ENCODE measurements around the gene LIPA.

Gene LIPA

DNA sequence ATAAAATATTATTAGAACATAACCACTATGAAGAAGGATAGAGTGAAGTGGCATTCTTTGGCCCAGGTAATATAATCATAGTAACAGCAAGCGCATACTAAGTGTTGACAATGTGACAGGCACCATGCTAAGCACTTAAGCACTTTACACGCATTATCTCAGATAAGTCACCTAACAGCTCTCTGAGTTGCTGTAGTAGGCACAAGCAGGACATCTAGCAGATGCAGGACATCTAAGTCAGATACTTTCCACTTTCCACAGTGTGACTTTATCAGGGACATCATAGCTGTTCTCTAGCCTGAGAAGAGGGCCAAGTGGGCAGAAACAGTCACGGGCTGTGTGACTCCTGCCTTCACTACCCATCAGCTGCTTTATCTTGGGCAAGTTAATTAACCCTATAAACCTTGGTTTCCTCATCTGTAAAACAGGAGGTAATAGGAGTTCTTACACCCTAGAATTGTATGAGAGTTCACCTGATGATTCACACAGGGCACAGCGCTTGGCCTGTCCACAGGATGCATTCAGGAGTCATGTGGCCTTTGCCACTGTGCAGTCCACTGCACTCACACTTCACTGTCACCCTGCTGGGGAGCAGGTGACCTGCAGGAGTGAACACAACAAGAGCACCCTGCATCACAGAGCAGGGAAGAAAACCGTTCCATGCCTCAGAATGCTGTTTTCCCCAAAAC lies 12.5 kb downstream of the LIPA start:
- no peak for DNase-seq

GRCh38 chr10:89237849-89238248 lies 13.7 kb downstream of the LIPA start:
- DNase-seq: no peak

- no peak for DNase-seq
Measured at GRCh38 chr10:89236226-89236797, 15.3 kb downstream of the LIPA start.

GRCh38 chr10:89235073-89235798 lies 16.3 kb downstream of the LIPA start:
- DNase-seq: no peak

DNA sequence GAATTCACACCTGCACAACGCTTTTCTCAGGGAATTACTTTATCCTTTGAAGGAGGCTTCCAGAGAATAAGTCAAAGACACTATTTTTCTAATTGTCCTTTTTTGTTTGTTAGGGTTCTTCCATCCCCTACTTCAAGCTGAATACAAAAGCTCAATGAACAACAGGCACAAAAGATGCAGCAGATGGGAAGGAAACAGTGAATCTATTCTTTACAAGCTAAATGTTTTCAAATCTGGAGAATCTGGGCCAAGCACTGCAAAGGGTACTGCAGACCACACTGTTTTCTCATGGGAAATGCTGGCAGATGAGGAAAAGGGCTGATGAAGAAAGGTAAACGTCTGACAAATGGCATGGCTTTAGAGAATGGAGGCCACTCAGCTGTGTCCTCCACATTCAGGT lies 18.5 kb downstream of the LIPA start:
- DNase-seq: no peak

DNA sequence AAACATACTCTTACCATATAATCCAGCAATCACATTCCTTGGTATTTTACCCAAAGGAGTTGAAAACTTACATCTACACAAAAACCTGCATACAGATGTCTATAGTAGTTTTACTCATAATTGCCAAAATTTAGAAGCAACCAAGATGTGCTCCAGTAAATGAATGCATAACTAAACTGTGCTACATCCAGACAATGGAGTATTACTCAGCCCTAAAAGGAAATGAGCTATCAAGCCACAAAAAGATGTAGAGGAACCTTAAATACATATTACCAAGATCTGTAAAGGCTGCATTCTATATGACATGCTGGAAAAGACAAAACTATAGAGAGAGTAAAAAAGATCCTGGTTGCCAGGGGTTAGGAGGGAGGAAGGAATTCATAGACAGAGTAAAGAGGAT lies 22.6 kb downstream of the LIPA start:
- no peak for DNase-seq

DNA sequence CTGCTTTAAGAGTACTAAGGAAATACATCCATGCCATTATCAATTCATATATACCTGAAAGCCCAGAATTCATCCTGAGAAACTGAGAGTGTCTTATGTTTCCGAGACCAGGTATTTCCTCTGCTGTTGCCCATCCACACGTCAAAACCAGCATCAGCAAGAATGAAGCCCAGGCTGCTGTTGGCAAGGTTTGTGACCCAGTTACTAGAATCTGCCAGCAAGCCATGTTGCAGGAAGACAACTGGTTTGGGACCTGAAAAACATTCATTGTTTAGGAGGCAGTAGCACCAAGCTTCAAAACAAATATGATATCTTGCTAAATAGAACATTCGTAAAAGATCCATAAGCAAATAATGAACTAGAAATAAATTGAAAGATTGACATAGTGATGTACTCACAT lies 23.4 kb downstream of the LIPA start:
- DNase-seq: no peak

- no peak for DNase-seq
Measured at GRCh38 chr10:89226891-89227290, 24.7 kb downstream of the LIPA start.

- DNase-seq: no peak
Measured at GRCh38 chr10:89224739-89225443, 26.7 kb downstream of the LIPA start.

- DNase-seq: no peak
Measured at GRCh38 chr10:89221919-89222318, 29.7 kb downstream of the LIPA start.

- DNase-seq: no peak
Measured at GRCh38 chr10:89219513-89220218, 31.9 kb downstream of the LIPA start.

- peak; percentile 51 to 70 for DNase-seq
Measured at GRCh38 chr10:89217057-89217990, 34.3 kb downstream of the LIPA start.

- DNase-seq: no peak
Measured at GRCh38 chr10:89216056-89216455, 35.5 kb downstream of the LIPA start.

DNA sequence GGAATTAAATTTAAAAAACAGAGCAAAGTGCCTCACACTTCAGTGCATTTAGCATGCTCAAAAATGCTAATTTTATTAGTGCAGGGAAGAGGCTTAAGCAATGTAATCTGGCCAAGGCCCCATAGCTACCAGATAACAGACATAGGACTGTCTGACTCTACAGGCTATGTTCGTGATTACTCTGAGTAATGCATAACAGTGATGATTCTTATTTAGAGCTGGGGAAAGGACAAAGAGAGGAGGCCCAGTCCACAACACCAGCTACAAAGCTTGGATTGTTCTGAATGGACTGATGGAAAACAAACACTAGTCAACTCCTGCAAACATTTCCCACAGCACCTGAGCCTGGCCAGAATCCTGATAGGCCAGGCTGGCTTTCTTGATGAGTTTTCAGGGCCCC lies 36.1 kb downstream of the LIPA start:
- no peak for DNase-seq

DNA sequence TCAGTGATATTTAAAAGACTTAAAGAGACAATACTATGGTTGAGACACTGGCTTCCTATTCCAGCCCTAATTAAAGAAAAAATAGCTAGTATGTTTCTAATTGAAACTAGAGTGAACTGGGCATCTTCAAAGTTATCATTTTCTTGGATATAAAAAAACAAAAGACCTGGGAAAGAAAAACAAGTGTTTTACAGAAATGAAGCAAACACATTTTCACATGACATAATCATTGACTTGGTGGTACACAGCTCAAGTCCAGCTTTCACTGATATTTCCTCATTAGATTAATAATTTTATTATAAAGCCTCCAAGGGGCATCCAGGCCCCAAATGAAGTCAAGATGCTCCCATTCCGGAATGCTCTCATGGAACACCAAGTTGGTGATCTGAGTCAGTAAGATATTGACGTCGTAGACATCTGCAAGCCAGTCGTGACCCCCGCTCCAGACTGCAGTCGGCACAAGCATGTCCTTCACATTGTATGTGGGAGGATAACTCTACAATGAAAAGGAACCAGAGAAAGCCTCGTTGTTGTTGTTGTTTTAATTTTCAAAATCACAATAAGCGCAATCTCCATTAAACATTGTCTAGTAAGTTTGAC lies 36.9 kb downstream of the LIPA start:
- DNase-seq: no peak

GRCh38 chr10:89213191-89213808 lies 38.3 kb downstream of the LIPA start:
- peak in 1 of 2 donors; percentile 7 for DNase-seq

DNA sequence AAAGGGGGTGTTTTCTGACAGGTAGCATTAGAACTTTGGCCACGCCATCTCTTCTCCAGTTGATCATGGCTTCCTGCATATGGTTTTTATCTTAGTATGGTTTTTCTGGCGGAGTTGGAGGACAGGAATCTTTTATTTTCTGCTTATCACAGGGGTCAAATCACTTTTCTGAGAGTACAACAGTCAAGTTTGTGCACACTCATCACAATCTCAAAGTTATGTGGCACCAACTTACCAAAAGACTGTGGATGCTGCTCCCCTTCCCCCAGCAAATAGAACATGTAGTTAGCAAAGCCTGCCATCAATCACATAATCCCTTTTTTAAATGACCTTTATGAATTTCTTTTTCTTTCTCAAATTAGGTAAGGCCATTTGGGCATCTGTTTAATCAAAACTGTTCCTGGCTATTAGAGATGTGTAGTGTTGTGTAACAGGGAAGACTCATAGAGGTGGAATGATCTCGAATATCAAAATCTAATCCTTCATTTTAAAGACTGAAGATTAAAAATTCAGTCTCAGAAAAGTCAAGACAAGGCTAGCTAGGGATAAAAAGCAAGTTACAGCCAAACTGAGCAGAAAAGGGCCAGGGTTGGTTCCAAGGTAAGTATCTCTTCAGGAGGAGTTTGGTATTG lies 40.7 kb downstream of the LIPA start:
- no peak for DNase-seq

DNA sequence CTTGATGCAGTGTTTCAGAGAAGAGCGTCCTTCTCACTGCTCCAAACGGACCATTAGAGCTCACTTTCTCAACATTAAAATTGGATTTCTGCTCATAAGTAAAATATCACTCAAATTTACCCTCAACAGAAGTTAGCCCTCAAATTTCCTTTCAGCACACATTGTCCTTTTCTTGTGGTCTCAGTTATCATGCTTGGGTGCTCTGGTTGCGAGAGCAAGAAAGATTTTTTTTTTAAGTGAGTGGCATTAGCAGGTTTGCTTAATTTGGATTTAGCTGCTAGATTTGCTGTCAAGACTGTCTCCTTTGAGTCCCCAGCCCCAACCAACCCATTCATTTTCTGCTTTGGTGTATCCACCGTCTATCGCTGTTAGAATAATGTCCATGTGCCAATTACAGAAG lies 41.9 kb downstream of the LIPA start:
- no peak for DNase-seq

- peak; percentile 5 for DNase-seq
Measured at GRCh38 chr10:89207801-89208551, 43.6 kb downstream of the LIPA start.

Measured in activated CD4-positive, alpha-beta T cell treated with anti-CD3 and anti-CD28 coated beads for 4 hours (primary cell).